Transverse colon (tissue), 4 donors: Measurements from ENCODE around the gene AKAP6. TPM values are rescaled to one million over a fixed set of nuclear protein-coding genes. Genes with fewer than 3 reads are reported as not detected.
A peak's percentile ranks its signal among the peaks of the same experiment; 100 is the strongest.

Experiments
- DNase-seq: peaks from one replicate; pipeline ENCODE4 v3.0.0-alpha.2; 2019
- H3K27ac ChIP-seq, 4 donors: fragments of 200-600 bp; sonication (generic); 2 replicates each; pipeline ENCODE4 v1.5.1; 2016 to 2018; ENCODE audit warnings: inconsistent platforms in 4 of 4
- H3K27me3 ChIP-seq: fragments of 200-600 bp; sonication (generic); 2 replicates; pipeline ENCODE4 v1.5.1; 2017; ENCODE audit warnings: inconsistent platforms
- H3K36me3 ChIP-seq, 4 donors: fragments of 200-600 bp; sonication (generic); 2 replicates each; pipeline ENCODE4 v1.5.1; 2017 to 2019; ENCODE audit warnings: inconsistent platforms in 4 of 4
- H3K4me1 ChIP-seq, 4 donors: fragments of 200-600 bp; sonication (generic); 2 replicates each; pipeline ENCODE4 v1.5.1; 2017 to 2020; ENCODE audit warnings: inconsistent platforms in 4 of 4
- H3K4me3 ChIP-seq, 4 donors: fragments of 200-600 bp; sonication (generic); 1 replicate in 1 of 4; 2 replicates in 3 of 4; pipeline versions ENCODE4 v1.5.1 to v1.6.1; 2017 to 2019; ENCODE audit warnings: inconsistent platforms in 4 of 4
- H3K9me3 ChIP-seq, 2 donors: fragments of 200-600 bp; sonication (generic); 2 replicates each; pipeline ENCODE4 v1.5.1; 2017 to 2019; ENCODE audit warnings: inconsistent platforms in 2 of 2
- EP300 ChIP-seq: sonication (generic); formaldehyde crosslinking; IDR thresholded peaks from one replicate; pipeline ENCODE4 v1.6.1; 2017; ENCODE audit warnings: antibody characterized with exemption, low read depth
- POLR2A ChIP-seq: fragments of 450-650 bp; IDR thresholded peaks from one replicate; pipeline ENCODE4 v1.6.1; 2016; ENCODE audit warnings: antibody characterized with exemption, mild to moderate bottlenecking, moderate library complexity
- POLR2AphosphoS5 ChIP-seq, 3 donors: sonication (generic); formaldehyde crosslinking; IDR thresholded peaks; one replicate each; pipeline ENCODE4 v1.6.1; 2016; ENCODE audit warnings: antibody characterized with exemption in 3 of 3
- WGBS, 2 donors: methylation state at CpG; one replicate each; pipeline ENCODE4 v1.1.5; 2018; ENCODE audit warnings: low coverage in 1 of 2; 5-methylcytosine and 5-hydroxymethylcytosine counted together
- in situ Hi-C, 4 donors: fragments of 200-750 bp; cut with MboI; loops; one replicate each; pipeline versions ENCODE4 v1.15.0 to v1.15.1; 2017; ENCODE audit warnings: low sequenced_read_pairs in 3 of 4, low pct_ligation_motif_present in 1 of 4, low pct_unique_long_range_greater_than_20kb in 1 of 4
- intact Hi-C: fragments of 100-400 bp; cut with DNase I; formaldehyde crosslinking; loops from one replicate; pipeline ENCODE4 v1.15.1; 2023; ENCODE audit warnings: low total_unique reads
- total RNA-seq, 4 donors: library from RNA; depleted of rRNA; stranded (reverse); fragments of >200 nt; gene quantifications; one replicate each; pipeline ENCODE4 v1.1.0, GENCODE V29; 2016
- TF ChIP-seq, protein P1 (sequence below), 5 experiments: fragments of 200-600 bp in 3 of 5; fragments of 450-650 bp in 2 of 5; sonication (generic) in 3 of 5; IDR thresholded peaks; 1 replicate in 2 of 5; 2 replicates in 3 of 5; pipeline ENCODE4 v1.5.1; 2016 to 2017; ENCODE audit warnings: antibody characterized with exemption in 5 of 5, inconsistent platforms in 3 of 5, mild to moderate bottlenecking in 2 of 5, moderate library complexity in 1 of 5

The AKAP6 gene
- total RNA-seq, 4 donors from 2014 or later = 6.3 to 16.7 (median 9.7) TPM

DNA sequence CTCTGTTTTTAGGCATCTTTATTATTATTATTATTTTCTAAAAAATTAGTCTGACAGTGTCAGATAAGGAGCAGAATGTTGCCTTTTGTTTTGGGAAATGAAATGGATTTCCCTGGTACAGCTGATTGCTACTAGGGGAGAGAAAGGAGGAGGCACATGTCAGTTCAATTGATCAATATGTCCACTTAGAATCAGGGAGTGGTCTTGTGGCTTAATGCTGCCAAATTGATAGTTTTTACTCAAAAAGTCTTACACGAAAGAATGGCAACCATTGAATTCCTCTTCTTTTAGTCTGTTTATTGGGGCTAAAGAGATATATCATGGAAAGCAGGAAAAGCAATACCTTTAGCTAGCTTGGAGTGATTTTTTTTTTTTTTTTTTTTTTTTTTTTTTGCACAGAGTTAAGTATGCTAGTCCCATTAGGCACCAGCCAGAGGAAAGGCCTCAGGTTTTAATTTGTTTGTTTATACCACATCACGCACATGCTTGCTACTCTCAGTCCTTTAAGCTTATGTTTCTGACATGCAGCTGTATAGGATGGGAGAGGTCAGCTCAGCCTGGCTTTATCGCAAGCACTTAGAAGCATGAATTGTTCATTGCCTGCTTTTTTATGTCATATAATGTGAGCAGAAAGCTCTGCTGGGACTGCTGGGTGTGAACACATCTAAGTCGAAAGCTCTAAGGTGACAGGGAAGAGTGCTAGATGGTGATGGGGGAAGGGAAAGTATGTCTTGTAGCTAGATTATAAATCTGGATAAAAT is 1.4 kb downstream of the AKAP6 start:
- Histone ChIP-seq H3K36me3 (no peaks in the 10 kb centered on the region), H3K27ac (no peak overlapping the region), H3K4me3 (no peak overlapping the region), H3K27me3 (no peaks in the 10 kb centered on the region), H3K4me1 (peaks cover 0 to 13% (median 0%) of the 10 kb centered on the region in 4 donors), H3K9me3 (no peaks in the 10 kb centered on the region)
- TF ChIP-seq POLR2A (no peak), POLR2AphosphoS5 (IDR thresholded peaks at IDR 0.05) (no peak), EP300 (no peak)
- TF ChIP-seq, protein P1, sequence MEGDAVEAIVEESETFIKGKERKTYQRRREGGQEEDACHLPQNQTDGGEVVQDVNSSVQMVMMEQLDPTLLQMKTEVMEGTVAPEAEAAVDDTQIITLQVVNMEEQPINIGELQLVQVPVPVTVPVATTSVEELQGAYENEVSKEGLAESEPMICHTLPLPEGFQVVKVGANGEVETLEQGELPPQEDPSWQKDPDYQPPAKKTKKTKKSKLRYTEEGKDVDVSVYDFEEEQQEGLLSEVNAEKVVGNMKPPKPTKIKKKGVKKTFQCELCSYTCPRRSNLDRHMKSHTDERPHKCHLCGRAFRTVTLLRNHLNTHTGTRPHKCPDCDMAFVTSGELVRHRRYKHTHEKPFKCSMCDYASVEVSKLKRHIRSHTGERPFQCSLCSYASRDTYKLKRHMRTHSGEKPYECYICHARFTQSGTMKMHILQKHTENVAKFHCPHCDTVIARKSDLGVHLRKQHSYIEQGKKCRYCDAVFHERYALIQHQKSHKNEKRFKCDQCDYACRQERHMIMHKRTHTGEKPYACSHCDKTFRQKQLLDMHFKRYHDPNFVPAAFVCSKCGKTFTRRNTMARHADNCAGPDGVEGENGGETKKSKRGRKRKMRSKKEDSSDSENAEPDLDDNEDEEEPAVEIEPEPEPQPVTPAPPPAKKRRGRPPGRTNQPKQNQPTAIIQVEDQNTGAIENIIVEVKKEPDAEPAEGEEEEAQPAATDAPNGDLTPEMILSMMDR (IDR thresholded peaks at IDR 0.05) = no peak
- intact Hi-C loops (no loop called here), in situ Hi-C loops (no loop called here)
- peak; percentile 10 for DNase-seq
- WGBS, 2 donors = 29 to 60% methylated on average over 1 to 4 of the region's 4 CpGs

DNA sequence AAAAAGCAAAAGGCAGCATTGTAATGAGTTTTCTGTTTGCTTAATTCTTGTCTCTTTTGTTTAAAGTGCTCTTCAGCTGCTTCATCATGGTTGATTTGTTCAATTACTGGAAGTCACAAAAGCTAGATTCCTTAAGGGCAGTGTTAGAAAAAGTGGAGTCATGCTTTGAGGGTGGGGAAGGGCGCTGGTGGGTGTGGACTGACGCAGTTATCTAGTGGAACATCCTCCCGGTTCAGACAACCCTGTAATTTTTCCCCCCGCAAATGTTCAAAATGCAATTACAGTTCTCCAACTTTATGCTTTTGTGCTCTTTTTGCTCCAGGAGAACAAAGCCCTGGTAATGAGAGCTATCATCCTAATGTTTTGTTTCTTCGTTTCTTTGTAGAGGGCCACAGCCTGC is 2.1 kb downstream of the AKAP6 start:
- Histone ChIP-seq H3K4me1 (peaks cover 0 to 13% (median 0%) of the 10 kb centered on the region in 4 donors), H3K36me3 (no peaks in the 10 kb centered on the region), H3K27ac (no peak overlapping the region), H3K27me3 (no peaks in the 10 kb centered on the region), H3K9me3 (no peaks in the 10 kb centered on the region), H3K4me3 (no peak overlapping the region)
- in situ Hi-C loops (no loop called here), intact Hi-C loops (no loop called here)
- TF ChIP-seq POLR2AphosphoS5 (IDR thresholded peaks at IDR 0.05) (no peak), EP300 (no peak), POLR2A (no peak)
- TF ChIP-seq, protein P1 (IDR thresholded peaks at IDR 0.05) = no peak
- no peak for DNase-seq
- 79 to 84% methylated on average over 4 to 5 of the region's 5 CpGs for WGBS, 2 donors

DNA sequence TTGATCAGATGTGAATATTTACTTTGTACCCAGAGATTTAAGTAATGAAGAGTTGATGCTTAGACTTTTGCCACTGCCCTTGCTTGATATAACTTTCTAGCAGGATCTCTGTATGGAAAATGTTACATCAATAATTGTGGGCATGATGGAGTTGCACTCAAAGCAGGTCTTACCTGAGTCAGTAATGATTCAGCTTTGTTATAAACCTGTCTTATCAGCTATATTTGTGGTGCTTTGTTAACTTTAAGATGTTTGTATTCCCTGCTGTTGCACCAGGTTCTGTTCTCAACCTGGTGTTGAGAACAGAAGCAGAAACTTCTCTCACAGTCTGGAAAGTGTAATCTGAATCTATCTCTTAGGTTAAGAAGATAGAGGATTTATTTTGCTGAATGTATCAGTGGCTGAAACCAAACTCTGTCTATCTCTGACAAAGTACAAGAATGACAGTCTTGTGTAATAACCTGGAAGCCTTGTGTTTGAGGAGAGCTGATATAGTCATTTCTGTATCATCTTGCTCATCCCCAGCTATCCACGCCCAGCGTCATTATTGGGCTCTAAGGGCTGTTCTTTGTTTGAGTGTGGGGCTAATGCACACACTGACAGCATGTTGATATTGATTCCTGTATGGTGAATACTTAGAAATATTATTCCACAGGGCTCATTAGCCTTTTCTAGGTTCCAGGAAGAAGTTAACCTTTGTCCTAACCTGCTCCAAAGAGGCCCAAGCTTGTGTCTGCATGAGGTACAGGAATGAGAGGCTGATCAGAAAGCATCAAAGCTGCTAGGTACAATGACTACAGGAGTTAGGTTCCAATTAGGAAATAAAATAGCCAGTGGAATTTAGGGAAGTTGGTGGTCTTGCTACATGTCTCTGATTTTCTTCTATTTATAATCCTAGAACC is 3.6 kb downstream of the AKAP6 start:
- intact Hi-C loops = no loop called here

DNA sequence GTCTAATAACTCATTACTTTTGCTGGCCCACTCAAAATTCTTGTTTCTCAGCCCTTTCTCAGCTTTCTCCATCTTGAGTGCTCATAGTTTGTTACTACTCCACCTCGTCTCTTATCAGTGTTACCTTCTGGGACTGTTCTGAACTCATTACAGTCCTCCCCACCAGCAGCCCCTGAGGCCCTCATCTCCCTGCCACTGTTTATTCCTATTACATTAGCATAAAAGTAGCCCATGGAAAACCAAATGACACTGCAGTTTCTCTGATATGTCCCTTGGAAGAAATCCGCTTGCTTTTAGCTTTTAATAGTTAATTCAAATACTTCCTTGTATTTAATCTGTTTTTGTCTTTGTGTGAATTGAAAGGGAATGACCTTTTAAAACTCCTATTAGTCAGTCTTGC is 7.6 kb downstream of the AKAP6 start:
- no peak overlapping the region for H3K27ac ChIP-seq
- no peaks in the 10 kb centered on the region for H3K9me3 ChIP-seq
- DNase-seq = no peak
- 86 to 96% methylated on average over 2 of the region's 2 CpGs for WGBS, 2 donors
- in situ Hi-C loops (no loop called here), intact Hi-C loops (no loop called here)
- TF ChIP-seq EP300 (no peak), POLR2AphosphoS5 (IDR thresholded peaks at IDR 0.05) (no peak)
- no peaks in the 10 kb centered on the region for H3K27me3 ChIP-seq
- H3K36me3 ChIP-seq = no peaks in the 10 kb centered on the region
- H3K4me1 ChIP-seq = no peaks in the 10 kb centered on the region
- H3K4me3 ChIP-seq = no peak overlapping the region

More for the DNA sequence above, 3.6 kb downstream of the AKAP6 start:
- Histone ChIP-seq H3K27ac (no peak overlapping the region), H3K36me3 (no peaks in the 10 kb centered on the region), H3K27me3 (no peaks in the 10 kb centered on the region), H3K4me3 (no peak overlapping the region), H3K4me1 (peaks cover 0 to 13% (median 0%) of the 10 kb centered on the region in 4 donors), H3K9me3 (no peaks in the 10 kb centered on the region)
- 71 to 93% methylated on average over 2 of the region's 2 CpGs for WGBS, 2 donors
- in situ Hi-C loops = no loop called here
- no peak for DNase-seq
- no peak for TF ChIP-seq POLR2AphosphoS5 (IDR thresholded peaks at IDR 0.05)
- TF ChIP-seq, protein P1 (IDR thresholded peaks at IDR 0.05) = no peak
- no peak for TF ChIP-seq POLR2A
- no peak for TF ChIP-seq EP300
